Sciatic nerve (tissue), 2 donors: ENCODE results near the gene ONECUT2. TPM values are rescaled to one million over a fixed set of nuclear protein-coding genes. Genes with fewer than 3 reads are reported as not detected.

Experiments used
- ATAC-seq: fragments of 200-7000 bp; cut with Tn5 transposase; one replicate; pipeline ENCODE4 v1.9.1; 2020; ENCODE audit warnings: mild to moderate bottlenecking, moderate library complexity
- DNase-seq: peaks from one replicate; pipeline ENCODE4 v3.0.0-alpha.2; 2020; ENCODE audit warnings: low spot score
- intact Hi-C: fragments of 100-400 bp; cut with DNase I; formaldehyde crosslinking; loops from one replicate; pipeline ENCODE4 v1.14.2; 2022
- total RNA-seq: library from RNA; stranded (reverse); fragmentation: NEBNext Ultra II Directional; extraction: Animal tissue kit (Norgen Biotek cat#: 25700); gene quantifications from one replicate; pipeline ENCODE4 v1.2.1, GENCODE V29; 2021
- donor health status: DM: no; HTN: no; CAD: no.
- donor health status: DM: no; HTN: no; CAD: no.

The ONECUT2 gene
- total RNA-seq, 1 donor from 2014 or later = not detected

GRCh38 chr18:57430079-57431001 is 4.8 kb upstream of the ONECUT2 start:
- intact Hi-C loops = no loop called here
- no peak for DNase-seq

GRCh38 chr18:57431002-57431382 is 4.2 kb upstream of the ONECUT2 start:
- ATAC-seq (no peak), DNase-seq (no peak)
- intact Hi-C loops = no loop called here

More at GRCh38 chr18:57430079-57431001, 4.8 kb upstream of the ONECUT2 start:
- no peak for ATAC-seq

- ATAC-seq (no peak), DNase-seq (no peak)
- intact Hi-C loops = no loop called here
Observed at GRCh38 chr18:57431467-57432080, 3.6 kb upstream of the ONECUT2 start.

GRCh38 chr18:57432140-57432539 is 3.0 kb upstream of the ONECUT2 start:
- ATAC-seq (no peak), DNase-seq (no peak)
- intact Hi-C loops = no loop called here

- intact Hi-C loops = no loop called here
- ATAC-seq = no peak
- no peak for DNase-seq
Observed at GRCh38 chr18:57432751-57433400, 2.3 kb upstream of the ONECUT2 start.

GRCh38 chr18:57433482-57433881 is 1.7 kb upstream of the ONECUT2 start:
- ATAC-seq (no peak), DNase-seq (no peak)
- intact Hi-C loops = no loop called here

GRCh38 chr18:57433934-57434535 is 1.1 kb upstream of the ONECUT2 start:
- intact Hi-C loops = no loop called here
- no peak for DNase-seq
- no peak for ATAC-seq

- intact Hi-C loops = no loop called here
Observed at GRCh38 chr18:57435846-57436190, 644 bp downstream of the ONECUT2 start.

GRCh38 chr18:57436191-57436964 is 1.2 kb downstream of the ONECUT2 start:
- ATAC-seq = no peak
- intact Hi-C loops = no loop called here

More at GRCh38 chr18:57435846-57436190, 644 bp downstream of the ONECUT2 start:
- DNase-seq = no peak
- no peak for ATAC-seq

GRCh38 chr18:57436965-57437333 is 1.8 kb downstream of the ONECUT2 start:
- DNase-seq (no peak), ATAC-seq (no peak)
- intact Hi-C loops = no loop called here

More at GRCh38 chr18:57436191-57436964, 1.2 kb downstream of the ONECUT2 start:
- no peak for DNase-seq

- intact Hi-C loops = no loop called here
- no peak for DNase-seq
- no peak for ATAC-seq
Observed at GRCh38 chr18:57437402-57437765, 2.2 kb downstream of the ONECUT2 start.

GRCh38 chr18:57437766-57438671 is 2.8 kb downstream of the ONECUT2 start:
- no peak for ATAC-seq
- DNase-seq = peak; percentile 57
- intact Hi-C loops = no loop called here

- ATAC-seq (no peak), DNase-seq (no peak)
- intact Hi-C loops = no loop called here
Observed at GRCh38 chr18:57438743-57439608, 3.8 kb downstream of the ONECUT2 start.

- DNase-seq = no peak
Observed at GRCh38 chr18:57439609-57439968, 4.4 kb downstream of the ONECUT2 start.

GRCh38 chr18:57439985-57440330 is 4.8 kb downstream of the ONECUT2 start:
- ATAC-seq = no peak
- no peak for DNase-seq
- intact Hi-C loops = no loop called here

More at GRCh38 chr18:57439609-57439968, 4.4 kb downstream of the ONECUT2 start:
- no peak for ATAC-seq
- intact Hi-C loops = no loop called here

- DNase-seq (no peak), ATAC-seq (no peak)
- intact Hi-C loops = no loop called here
Observed at GRCh38 chr18:57440331-57441070, 5.3 kb downstream of the ONECUT2 start.
